Uterus (tissue), 4 donors: ENCODE measurements around the gene FERMT3. TPM values are rescaled to one million over a fixed set of nuclear protein-coding genes. Genes with fewer than 3 reads are reported as not detected.

Experiments used
- DNase-seq, 2 donors: peaks; one replicate each; pipeline ENCODE4 v3.0.0-alpha.2; 2019 to 2020
- H3K27ac ChIP-seq, 2 donors: fragments of 200-600 bp; sonication (generic); 1 replicate in 1 of 2; 2 replicates in 1 of 2; pipeline ENCODE4 v1.5.1; 2016 to 2018
- H3K27me3 ChIP-seq, 2 donors: fragments of 200-600 bp; sonication (generic); one replicate each; pipeline ENCODE4 v1.5.1; 2018 to 2019; ENCODE audit warnings: control low read depth in 1 of 2
- H3K36me3 ChIP-seq, 2 donors: fragments of 200-600 bp; sonication (generic); one replicate each; pipeline ENCODE4 v1.5.1; 2019; ENCODE audit warnings: control low read depth in 1 of 2
- H3K4me1 ChIP-seq, 2 donors: fragments of 200-600 bp; sonication (generic); one replicate each; pipeline ENCODE4 v1.5.1; 2018 to 2019; ENCODE audit warnings: control low read depth in 1 of 2
- H3K4me3 ChIP-seq, 2 donors: fragments of 200-600 bp; sonication (generic); 1 replicate in 1 of 2; 2 replicates in 1 of 2; pipeline ENCODE4 v1.5.1; 2018 to 2019; ENCODE audit warnings: mild to moderate bottlenecking in 1 of 2
- H3K9me3 ChIP-seq, 2 donors: fragments of 200-600 bp; sonication (generic); one replicate each; pipeline ENCODE4 v1.5.1; 2019; ENCODE audit warnings: control low read depth in 1 of 2
- POLR2A ChIP-seq, 2 donors: fragments of 450-650 bp; IDR thresholded peaks; one replicate each; pipeline ENCODE4 v1.6.1; 2016; ENCODE audit warnings: antibody characterized with exemption in 2 of 2, mild to moderate bottlenecking in 1 of 2, moderate library complexity in 1 of 2
- intact Hi-C: fragments of 100-400 bp; cut with DNase I; formaldehyde crosslinking; loops from one replicate; pipeline ENCODE4 v1.15.1; 2023; ENCODE audit warnings: low total_unique reads
- total RNA-seq, 4 donors: library from RNA; depleted of rRNA in 3 of 4; stranded (reverse); fragments of >200 nt in 3 of 4; gene quantifications; one replicate each; pipeline versions ENCODE4 v1.1.0 to v1.2.4, GENCODE V29; 2014 to 2023
- TF ChIP-seq, protein P1 (sequence below), 4 experiments: fragments of 200-600 bp in 2 of 4; fragments of 450-650 bp in 2 of 4; sonication (generic) in 2 of 4; IDR thresholded peaks; one replicate each; pipeline ENCODE4 v1.5.1; 2016 to 2019; ENCODE audit warnings: antibody characterized with exemption in 4 of 4, mild to moderate bottlenecking in 2 of 4, moderate library complexity in 1 of 4
- donor health status: DM: yes; HTN: yes; CAD: no.

Gene FERMT3
- total RNA-seq, 4 donors from 2014 or later: 3.1 to 50.3 (median 9.3) TPM

DNA sequence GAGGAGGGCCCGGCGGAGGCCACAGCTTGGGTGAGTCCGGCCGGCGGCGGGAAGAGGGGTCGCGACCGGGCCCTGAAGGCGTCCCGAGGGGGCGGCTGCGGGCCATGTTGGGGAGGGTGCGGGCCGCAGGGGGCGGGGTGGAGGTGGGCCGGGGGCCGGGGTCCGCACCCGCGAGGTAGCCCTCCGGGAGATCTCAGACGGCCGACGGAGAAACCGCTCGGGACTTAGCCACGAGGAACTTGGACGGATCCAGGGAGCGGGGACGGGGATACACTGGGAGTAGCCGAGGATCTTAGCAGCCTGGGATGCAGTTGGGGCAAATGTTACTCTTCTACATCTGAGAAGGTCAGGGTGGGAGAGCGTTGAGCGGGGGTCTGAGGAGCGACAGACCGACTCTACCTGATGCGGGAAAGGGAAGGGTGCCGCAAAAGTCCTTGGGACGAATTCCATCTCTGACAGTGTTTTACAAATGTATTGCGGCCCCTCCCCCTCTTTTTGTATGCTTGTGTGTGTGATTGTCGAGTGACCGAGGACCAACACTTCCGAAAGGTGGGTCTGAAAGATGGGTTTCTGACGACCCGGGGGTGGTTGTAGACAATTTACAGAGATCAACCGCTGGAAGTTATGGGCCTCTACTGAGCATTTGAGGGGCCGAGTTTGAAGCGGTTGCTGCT is 19.9 kb upstream of the FERMT3 start:
- TF ChIP-seq, protein P1, sequence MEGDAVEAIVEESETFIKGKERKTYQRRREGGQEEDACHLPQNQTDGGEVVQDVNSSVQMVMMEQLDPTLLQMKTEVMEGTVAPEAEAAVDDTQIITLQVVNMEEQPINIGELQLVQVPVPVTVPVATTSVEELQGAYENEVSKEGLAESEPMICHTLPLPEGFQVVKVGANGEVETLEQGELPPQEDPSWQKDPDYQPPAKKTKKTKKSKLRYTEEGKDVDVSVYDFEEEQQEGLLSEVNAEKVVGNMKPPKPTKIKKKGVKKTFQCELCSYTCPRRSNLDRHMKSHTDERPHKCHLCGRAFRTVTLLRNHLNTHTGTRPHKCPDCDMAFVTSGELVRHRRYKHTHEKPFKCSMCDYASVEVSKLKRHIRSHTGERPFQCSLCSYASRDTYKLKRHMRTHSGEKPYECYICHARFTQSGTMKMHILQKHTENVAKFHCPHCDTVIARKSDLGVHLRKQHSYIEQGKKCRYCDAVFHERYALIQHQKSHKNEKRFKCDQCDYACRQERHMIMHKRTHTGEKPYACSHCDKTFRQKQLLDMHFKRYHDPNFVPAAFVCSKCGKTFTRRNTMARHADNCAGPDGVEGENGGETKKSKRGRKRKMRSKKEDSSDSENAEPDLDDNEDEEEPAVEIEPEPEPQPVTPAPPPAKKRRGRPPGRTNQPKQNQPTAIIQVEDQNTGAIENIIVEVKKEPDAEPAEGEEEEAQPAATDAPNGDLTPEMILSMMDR (IDR thresholded peaks at IDR 0.05): no peak
- no peak for TF ChIP-seq POLR2A (IDR thresholded peaks at IDR 0.05)
- Histone ChIP-seq H3K27ac (peak overlapping the region in 1 of 2 donors; percentile 81), H3K4me1 (peaks cover 0 to 8% of the 10 kb centered on the region in 2 donors), H3K4me3 (no peak overlapping the region), H3K9me3 (no peaks in the 10 kb centered on the region), H3K27me3 (no peaks in the 10 kb centered on the region), H3K36me3 (no peaks in the 10 kb centered on the region)
- intact Hi-C loops: no loop called here
- DNase-seq: no peak

DNA sequence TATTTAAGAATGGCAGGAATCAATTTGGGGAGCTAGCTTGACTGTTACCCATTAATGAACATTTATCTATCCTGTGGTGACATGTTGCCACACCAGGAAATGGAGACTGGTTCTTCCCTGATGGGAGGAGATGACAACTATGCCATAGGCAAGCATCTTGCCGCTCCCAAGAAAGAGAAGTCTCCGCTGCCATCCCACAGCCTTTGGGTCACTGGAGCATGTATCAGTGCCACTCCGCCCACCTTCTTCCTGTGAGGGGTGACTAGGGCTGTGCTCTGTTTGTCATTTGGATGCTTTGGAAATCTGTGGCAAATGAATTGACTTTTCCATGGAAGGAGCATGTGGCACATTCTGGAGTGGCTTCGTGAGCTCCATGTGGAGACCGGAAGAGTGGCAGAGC is 14.1 kb upstream of the FERMT3 start:
- Histone ChIP-seq H3K9me3 (no peaks in the 10 kb centered on the region), H3K27ac (no peak overlapping the region), H3K4me1 (peaks cover 0 to 3% of the 10 kb centered on the region in 2 donors), H3K27me3 (no peaks in the 10 kb centered on the region), H3K36me3 (no peaks in the 10 kb centered on the region), H3K4me3 (no peak overlapping the region)
- intact Hi-C loops: no loop called here
- TF ChIP-seq, protein P1 (IDR thresholded peaks at IDR 0.05): no peak
- TF ChIP-seq POLR2A (IDR thresholded peaks at IDR 0.05): no peak
- no peak for DNase-seq

DNA sequence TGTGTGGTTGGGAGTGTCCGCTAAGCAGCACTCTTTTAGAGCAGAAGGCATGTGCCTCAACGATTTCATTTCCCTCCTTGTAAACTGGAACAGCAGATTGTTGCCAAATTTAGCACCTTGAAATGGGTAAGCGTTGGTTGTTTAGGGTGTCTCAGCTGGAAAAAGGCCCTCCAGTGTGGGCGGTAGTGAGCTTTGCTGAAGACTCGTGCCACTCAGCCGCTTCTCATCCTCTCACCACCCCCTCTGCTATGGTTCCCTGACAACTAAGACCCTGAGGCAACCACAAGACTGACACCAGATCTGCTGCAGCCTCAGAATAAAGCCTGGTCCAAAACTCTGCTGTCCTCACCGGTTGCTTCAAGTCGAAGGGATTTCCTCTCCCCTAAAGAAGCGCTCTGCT is 9.9 kb upstream of the FERMT3 start:
- intact Hi-C loops: no loop called here
- no peaks in the 10 kb centered on the region for H3K36me3 ChIP-seq
- H3K9me3 ChIP-seq: no peaks in the 10 kb centered on the region
- H3K27me3 ChIP-seq: no peaks in the 10 kb centered on the region
- DNase-seq: no peak
- no peak for TF ChIP-seq POLR2A (IDR thresholded peaks at IDR 0.05)
- TF ChIP-seq, protein P1 (IDR thresholded peaks at IDR 0.05): no peak
- H3K27ac ChIP-seq: no peak overlapping the region
- no peaks in the 10 kb centered on the region for H3K4me1 ChIP-seq
- H3K4me3 ChIP-seq: no peak overlapping the region

DNA sequence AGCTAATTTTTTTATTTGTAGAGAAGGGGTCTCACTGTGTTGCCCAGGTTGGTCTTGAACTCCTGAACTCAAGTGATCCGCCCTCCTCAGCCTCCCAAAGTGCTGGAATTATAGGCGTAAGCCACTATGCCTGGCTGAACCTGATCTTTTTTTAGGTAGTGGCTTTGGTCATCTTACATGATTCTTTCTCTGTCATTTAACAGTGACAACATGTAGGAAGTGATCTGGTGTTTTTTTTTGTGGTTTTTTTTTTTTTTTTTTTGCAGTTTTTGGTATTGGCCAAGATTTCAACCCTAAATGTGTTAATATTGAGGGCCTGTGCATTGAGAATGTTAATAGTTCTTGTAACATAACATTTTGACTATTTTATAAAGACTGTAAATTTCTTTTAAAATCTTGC is 8.0 kb upstream of the FERMT3 start:
- no peaks in the 10 kb centered on the region for H3K4me1 ChIP-seq
- no peak for DNase-seq
- H3K9me3 ChIP-seq: no peaks in the 10 kb centered on the region
- intact Hi-C loops: no loop called here
- H3K36me3 ChIP-seq: no peaks in the 10 kb centered on the region
- H3K4me3 ChIP-seq: no peak overlapping the region
- no peaks in the 10 kb centered on the region for H3K27me3 ChIP-seq
- no peak overlapping the region for H3K27ac ChIP-seq
- TF ChIP-seq, protein P1 (IDR thresholded peaks at IDR 0.05): no peak
- no peak for TF ChIP-seq POLR2A (IDR thresholded peaks at IDR 0.05)

DNA sequence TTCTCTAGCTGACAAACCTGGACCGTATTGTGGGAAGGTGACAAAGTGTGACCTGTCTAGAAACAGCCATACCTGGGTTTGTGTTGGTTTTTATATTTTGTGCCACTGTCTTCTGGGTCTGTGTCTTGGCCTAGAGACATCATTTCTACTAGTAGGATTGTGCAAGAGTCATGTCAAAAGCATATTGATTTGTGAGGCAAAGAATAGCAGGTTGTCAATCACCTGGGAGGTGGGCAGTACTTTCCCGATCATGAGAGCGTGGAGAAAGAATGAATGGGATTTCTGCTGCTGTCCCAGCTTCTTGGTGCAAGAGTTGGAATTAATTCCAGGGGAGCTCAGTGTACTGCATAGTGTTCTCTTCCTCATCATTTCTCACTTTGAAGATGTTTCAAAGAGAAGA is 5.0 kb upstream of the FERMT3 start:
- intact Hi-C loops: no loop called here
- Histone ChIP-seq H3K36me3 (no peaks in the 10 kb centered on the region), H3K4me1 (no peaks in the 10 kb centered on the region), H3K4me3 (no peak overlapping the region), H3K9me3 (no peaks in the 10 kb centered on the region), H3K27ac (no peak overlapping the region), H3K27me3 (no peaks in the 10 kb centered on the region)
- no peak for DNase-seq
- TF ChIP-seq, protein P1 (IDR thresholded peaks at IDR 0.05): no peak
- no peak for TF ChIP-seq POLR2A (IDR thresholded peaks at IDR 0.05)
